Measurements from ENCODE around the gene GHR. TPM values are rescaled to one million over a fixed set of nuclear protein-coding genes. Genes with fewer than 3 reads are reported as not detected.

The GHR gene
- total RNA-seq, 1 experiment from 2014 or later = 2.2 TPM

GRCh38 chr5:42745426-42745825, 322.2 kb downstream of the GHR start:
- H3F3A ChIP-seq (ENCODE audit: low read length, unreplicated experiment) = no peaks in the 10 kb centered on the region
- peaks cover 7% of the 10 kb centered on the region for H3K4me1 ChIP-seq (ENCODE audit: insufficient read depth, low read length)
- H2AFZ ChIP-seq (ENCODE audit: low read length) = no peak overlapping the region
- CTCF ChIA-PET = no interaction called here
- H3K9me3 ChIP-seq (ENCODE audit: low read length) = no peaks in the 10 kb centered on the region
- no peak for TF ChIP-seq EZH2phosphoT487 (IDR thresholded peaks at IDR 0.05; ENCODE audit: borderline replicate concordance, low read length)
- TF ChIP-seq CTCF (conservative IDR thresholded peaks at IDR 0.05; ENCODE audit: low read depth, low read length) = peak; percentile 73
- H3K79me2 ChIP-seq (ENCODE audit: low read length) = no peaks in the 10 kb centered on the region
- POLR2A ChIA-PET (ENCODE audit: unreplicated experiment) = no interaction called here
- no peaks in the 10 kb centered on the region for H3K36me3 ChIP-seq (ENCODE audit: low read depth, low read length)
- no peak overlapping the region for H3K4me2 ChIP-seq (ENCODE audit: low read length)
- no peak overlapping the region for H3K9ac ChIP-seq (ENCODE audit: low read length)
- no TSS peak for BruUV-seq (replicated peaks)
- no peak overlapping the region for H3K27ac ChIP-seq (ENCODE audit: low read length)
- peak; percentile 41 for DNase-seq
- no peaks in the 10 kb centered on the region for H3K9me2 ChIP-seq (replicated peaks; ENCODE audit: low read length)
- H3K27me3 ChIP-seq (ENCODE audit: low read length) = no peaks in the 10 kb centered on the region
- intact Hi-C loops (cut with micrococcal nuclease) = no loop called here
- no peaks in the 10 kb centered on the region for H4K20me1 ChIP-seq (ENCODE audit: low read length)
- ATAC-seq = no peak
- no peak overlapping the region for H3K4me3 ChIP-seq (ENCODE audit: low read length)

GRCh38 chr5:42745856-42746255, 322.6 kb downstream of the GHR start:
- DNase-seq (no peak), ATAC-seq (no peak)
- Histone ChIP-seq H3K36me3 (ENCODE audit: low read depth, low read length) (no peaks in the 10 kb centered on the region), H3K9ac (ENCODE audit: low read length) (no peak overlapping the region), H2AFZ (ENCODE audit: low read length) (no peak overlapping the region), H3K4me2 (ENCODE audit: low read length) (no peak overlapping the region), H3K27ac (ENCODE audit: low read length) (no peak overlapping the region), H3K9me3 (ENCODE audit: low read length) (no peaks in the 10 kb centered on the region), H3K4me1 (ENCODE audit: insufficient read depth, low read length) (peaks cover 7% of the 10 kb centered on the region), H3K4me3 (ENCODE audit: low read length) (no peak overlapping the region), H3F3A (ENCODE audit: low read length, unreplicated experiment) (no peaks in the 10 kb centered on the region), H3K9me2 (replicated peaks; ENCODE audit: low read length) (no peaks in the 10 kb centered on the region), H3K79me2 (ENCODE audit: low read length) (no peaks in the 10 kb centered on the region), H4K20me1 (ENCODE audit: low read length) (no peaks in the 10 kb centered on the region), H3K27me3 (ENCODE audit: low read length) (no peaks in the 10 kb centered on the region)
- intact Hi-C loops (cut with micrococcal nuclease) = no loop called here
- POLR2A ChIA-PET (ENCODE audit: unreplicated experiment) = no interaction called here
- CTCF ChIA-PET = no interaction called here
- BruUV-seq (replicated peaks) = no TSS peak
- no peak for TF ChIP-seq CTCF (conservative IDR thresholded peaks at IDR 0.05; ENCODE audit: low read depth, low read length)

- Histone ChIP-seq H3K27ac (ENCODE audit: low read length) (no peak overlapping the region; the same call in 1 of the 2 replicates), H3K9ac (ENCODE audit: low read length) (no peak overlapping the region), H3K4me2 (ENCODE audit: low read length) (peak overlapping the region; percentile 30), H4K20me1 (ENCODE audit: low read length) (no peaks in the 10 kb centered on the region), H3K36me3 (ENCODE audit: low read depth, low read length) (no peaks in the 10 kb centered on the region), H2AFZ (ENCODE audit: low read length) (no peak overlapping the region), H3K27me3 (ENCODE audit: low read length) (no peaks in the 10 kb centered on the region), H3K4me3 (ENCODE audit: low read length) (no peak overlapping the region), H3F3A (ENCODE audit: low read length, unreplicated experiment) (no peaks in the 10 kb centered on the region), H3K79me2 (ENCODE audit: low read length) (no peaks in the 10 kb centered on the region), H3K9me2 (replicated peaks; ENCODE audit: low read length) (no peaks in the 10 kb centered on the region), H3K9me3 (ENCODE audit: low read length) (no peaks in the 10 kb centered on the region), H3K4me1 (ENCODE audit: insufficient read depth, low read length) (peaks cover 7% of the 10 kb centered on the region)
- ATAC-seq (peak; percentile 62), DNase-seq (peak; percentile 68)
- intact Hi-C loops (cut with micrococcal nuclease) = no loop called here
- TF ChIP-seq CTCF (conservative IDR thresholded peaks at IDR 0.05; ENCODE audit: low read depth, low read length) = no peak
- TF ChIP-seq EZH2phosphoT487 (IDR thresholded peaks at IDR 0.05; ENCODE audit: borderline replicate concordance, low read length) = no peak
- TF ChIP-seq EZH2 (IDR thresholded peaks at IDR 0.05; ENCODE audit: low read length, unreplicated experiment) = no peak
- ChIA-PET POLR2A (ENCODE audit: unreplicated experiment) (no interaction called here), CTCF (no interaction called here)
- no TSS peak for BruUV-seq (replicated peaks)
Observed at GRCh38 chr5:42749020-42749419, 325.8 kb downstream of the GHR start.

Measured in PC-3 (cell line).